HepG2 (cell line): ENCODE data around the gene CYSTM1. TPM values are rescaled to one million over a fixed set of nuclear protein-coding genes. Genes with fewer than 3 reads are reported as not detected.

ENCODE experiments used
- ATAC-seq: fragments of 200-7000 bp; cut with Tn5 transposase; 3 replicates; pipeline ENCODE4 v1.9.1; 2020; ENCODE audit warnings: mild to moderate bottlenecking, moderate library complexity
- BruUV-seq: library from RNA; stranded (reverse); fragments of 400-500 nt; replicated peaks from 2 replicates; lab custom pipeline; 2021; lab: Mats Ljungman, UMichigan
- CTCF ChIA-PET: fragments of 300-600 bp; formaldehyde crosslinking; extraction: SDS; loops from one replicate; lab custom pipeline; 2021; ENCODE audit warnings: low total read pairs, inconsistent platforms, low intra/inter-chr PET ratio; lab: Yijun Ruan, JAX
- POLR2A ChIA-PET: fragments of 350-600 bp; sonication (Branson Sonifier 250); formaldehyde crosslinking; loops from one replicate; lab custom pipeline; 2020; ENCODE audit warnings: antibody characterized with exemption, inconsistent platforms; lab: Yijun Ruan, JAX
- DNase-seq: peaks from one replicate; pipeline ENCODE4 v3.0.0-alpha.2; 2015; ENCODE audit warnings: low spot score
- FAIRE-seq: peaks from 3 replicates; lab custom pipeline; 2011; peaks lifted over from hg19 to GRCh38; lab: Jason Lieb, UNC
- H2AFZ ChIP-seq: one replicate; pipeline ENCODE4 v1.6.1; 2011; ENCODE audit warnings: low read length, inconsistent platforms
- H3K27ac ChIP-seq: fragments of 300-600 bp; 3 replicates; pipeline ENCODE4 v1.8.0; 2011; ENCODE audit warnings: mixed run types, mild to moderate bottlenecking, mixed read lengths, low read length, inconsistent platforms; ENCODE audit not compliant: insufficient read depth; ENCODE audit errors: extremely low read length
- H3K27me3 ChIP-seq, 2 experiments: fragments of 200-600 bp in 1 of 2; 2 replicates in 1 of 2; 3 replicates in 1 of 2; pipeline versions ENCODE4 v1.6.0 to v1.8.0; 2011; ENCODE audit warnings: low read length in 2 of 2, mild to moderate bottlenecking in 2 of 2, moderate library complexity in 2 of 2, inconsistent platforms in 1 of 2; ENCODE audit not compliant: insufficient read depth in 2 of 2, control insufficient read depth in 1 of 2
- H3K36me3 ChIP-seq, 2 experiments: fragments of 200-600 bp in 1 of 2; replicated peaks in 1 of 2; 2 replicates in 1 of 2; 3 replicates in 1 of 2; pipeline versions ENCODE4 v1.5.1 to v1.8.0; 2011; ENCODE audit warnings: low read length in 2 of 2, inconsistent platforms in 1 of 2; ENCODE audit not compliant: insufficient read depth in 2 of 2, control insufficient read depth in 1 of 2
- H3K4me1 ChIP-seq: 2 replicates; pipeline ENCODE4 v1.5.1; 2012; ENCODE audit warnings: low read length, inconsistent platforms; ENCODE audit not compliant: insufficient read depth
- H3K4me2 ChIP-seq: 2 replicates; pipeline ENCODE4 v1.6.0; 2011; ENCODE audit warnings: low read depth, low read length, inconsistent platforms
- H3K4me3 ChIP-seq, 3 experiments: fragments of 200-600 bp in 1 of 3; sonication (generic), shearing (Covaris generic) in 1 of 3; replicated peaks in 1 of 3; 2 replicates each; pipeline ENCODE4 v1.5.1; 2011 to 2016; ENCODE audit warnings: low read length in 3 of 3, inconsistent platforms in 2 of 3, low read depth in 2 of 3, mild to moderate bottlenecking in 2 of 3, control low read depth in 1 of 3, mixed read lengths in 1 of 3; ENCODE audit not compliant: insufficient read depth in 1 of 3
- H3K79me2 ChIP-seq: one replicate; pipeline ENCODE4 v1.6.1; 2011; ENCODE audit warnings: low read length, inconsistent platforms; ENCODE audit not compliant: insufficient read depth
- H3K9ac ChIP-seq: 2 replicates; pipeline ENCODE4 v1.6.0; 2011; ENCODE audit warnings: mild to moderate bottlenecking, low read depth, low read length, inconsistent platforms; ENCODE audit not compliant: insufficient read depth
- H3K9me3 ChIP-seq: 2 replicates; pipeline ENCODE4 v1.5.1; 2012; ENCODE audit warnings: mild to moderate bottlenecking, low read length
- H4K20me1 ChIP-seq: 2 replicates; pipeline ENCODE4 v1.6.0; 2011; ENCODE audit warnings: inconsistent platforms, mild to moderate bottlenecking, low read length, moderate library complexity; ENCODE audit not compliant: insufficient read depth
- FIP1L1 ChIP-seq: fragments of 200-400 bp; formaldehyde crosslinking; IDR thresholded peaks from 2 replicates; pipeline ENCODE4 v1.6.1; 2018; ENCODE audit warnings: low read depth, mild to moderate bottlenecking, low read length, moderate library complexity, borderline replicate concordance; ENCODE audit not compliant: insufficient read depth
- FOXP1 ChIP-seq, 2 experiments: fragments of 450-650 bp in 1 of 2; IDR thresholded peaks; 2 replicates each; pipeline ENCODE4 v1.6.1; 2017 to 2018; ENCODE audit warnings: antibody characterized with exemption in 1 of 2
- NCOA5 ChIP-seq: sonication (generic); formaldehyde crosslinking; IDR thresholded peaks from 2 replicates; pipeline ENCODE4 v1.4.0; 2020; ENCODE audit warnings: missing genetic modification reagents
- NR2F6 ChIP-seq, 2 experiments: IDR thresholded peaks; 2 replicates each; pipeline ENCODE4 v1.6.1; 2016; ENCODE audit warnings: antibody characterized with exemption in 1 of 2, mild to moderate bottlenecking in 1 of 2
- SMARCC2 ChIP-seq: fragments of 450-650 bp; IDR thresholded peaks from 2 replicates; pipeline ENCODE4 v1.6.1; 2017; ENCODE audit warnings: antibody characterized with exemption, mild to moderate bottlenecking
- SRF ChIP-seq: IDR thresholded peaks from 2 replicates; pipeline ENCODE4 v1.6.1; 2011; ENCODE audit warnings: mild to moderate bottlenecking, low read depth, low read length, moderate library complexity
- TEAD2 ChIP-seq: sonication (generic); formaldehyde crosslinking; IDR thresholded peaks from 2 replicates; pipeline ENCODE4 v1.9.0; 2021; ENCODE audit warnings: missing genetic modification reagents
- ZNF382 ChIP-seq: sonication (generic); formaldehyde crosslinking; IDR thresholded peaks from 2 replicates; pipeline ENCODE4 v1.5.0; 2020; ENCODE audit warnings: missing genetic modification reagents, mild to moderate bottlenecking, borderline replicate concordance
- ZNF782 ChIP-seq: sonication (generic); formaldehyde crosslinking; IDR thresholded peaks from 2 replicates; pipeline ENCODE4 v1.4.0; 2020; ENCODE audit warnings: missing genetic modification reagents, mild to moderate bottlenecking, borderline replicate concordance
- in situ Hi-C: cut with HindIII; loops from 2 replicates; pipeline ENCODE4 v1.10.0; 2017; ENCODE audit warnings: low pct_unique_long_range_greater_than_20kb; ENCODE audit not compliant: extremely low pct_ligation_motif_present
- intact Hi-C: fragments of 100-400 bp; cut with micrococcal nuclease; formaldehyde crosslinking; loops from one replicate; pipeline ENCODE4 v1.10.0; 2022; ENCODE audit not compliant: unreplicated experiment
- polyA plus RNA-seq, 8 experiments: library from polyadenylated mRNA; depleted of rRNA in 3 of 8; stranded (reverse) in 7 of 8; unstranded in 1 of 8; fragments of >200 nt; fragmentation: Illumina TruSeq in 4 of 8; extraction: Trizol in 4 of 8; gene quantifications; 2 replicates each; pipeline versions ENCODE4 v1.2.1 to v1.2.3, GENCODE V29; 2011 to 2016; ENCODE audit warnings: low read depth in 4 of 8, missing spikeins in 1 of 8, mixed read lengths in 1 of 8; ENCODE audit not compliant: insufficient read depth in 1 of 8
- total RNA-seq, 5 experiments: library from RNA; depleted of rRNA; stranded (reverse); fragments of >200 nt; fragmentation: Illumina TruSeq; extraction: Trizol; gene quantifications; 2 replicates each; pipeline ENCODE4 v1.2.3, GENCODE V29; 2016; ENCODE audit warnings: low read depth in 1 of 5
- TF ChIP-seq, protein P1 (sequence below): sonication (generic); formaldehyde crosslinking; IDR thresholded peaks from 2 replicates; pipeline ENCODE4 v1.8.1; 2023; ENCODE audit warnings: mild to moderate bottlenecking, missing genetic modification reagents
- TF ChIP-seq, protein P2 (sequence below): sonication (generic); formaldehyde crosslinking; IDR thresholded peaks from 2 replicates; pipeline ENCODE4 v1.9.0; 2021; ENCODE audit warnings: missing genetic modification reagents, borderline replicate concordance
- TF ChIP-seq, protein P3 (sequence below): IDR thresholded peaks from 2 replicates; pipeline ENCODE4 v1.6.1; 2016; ENCODE audit warnings: low read depth, missing genetic modification reagents, missing compliant biosample characterization

CYSTM1 gene
- total and polyA plus RNA-seq, 2 of the 13 experiments (the other 11 are each of a cell fraction or from before 2014, with no cell fraction given), result 40.0 to 73.4 TPM

DNA sequence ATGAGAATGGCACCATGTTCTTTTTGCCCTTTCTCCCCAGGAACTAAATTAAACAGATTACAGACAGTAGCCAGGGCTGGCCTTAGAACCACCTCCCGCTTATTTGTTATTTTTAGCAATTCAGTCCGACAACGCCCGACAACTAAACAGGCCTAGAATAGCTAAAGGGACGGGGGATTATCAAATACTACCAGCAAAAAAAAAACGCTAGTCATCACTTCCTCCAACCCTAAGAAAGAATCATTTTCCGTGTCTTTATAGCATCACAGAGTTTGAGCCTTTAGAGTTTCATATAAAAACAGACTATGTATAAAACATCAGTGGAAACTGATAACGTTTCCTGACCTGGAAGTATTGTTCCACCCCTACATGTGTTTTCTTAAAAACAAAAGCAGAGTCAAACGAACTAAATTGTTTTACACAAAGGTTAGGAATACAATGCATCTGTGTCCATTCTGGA is 92.6 kb downstream of the CYSTM1 start (continued):
- TF ChIP-seq NR2F6 (IDR thresholded peaks at IDR 0.05) (no peak), NR2F6 (CRISPR knock-in tag; IDR thresholded peaks at IDR 0.05) (no peak), NCOA5 (no peak), FIP1L1 (no peak), ZNF382 (CRISPR knock-in tag) (no peak), SRF (no peak), SMARCC2 (no peak), ZNF782 (CRISPR knock-in tag) (no peak), FOXP1 (IDR thresholded peaks at IDR 0.05) (no peak), FOXP1 (CRISPR knock-in tag; IDR thresholded peaks at IDR 0.05) (no peak), TEAD2 (no peak)
- TF ChIP-seq, protein P1, sequence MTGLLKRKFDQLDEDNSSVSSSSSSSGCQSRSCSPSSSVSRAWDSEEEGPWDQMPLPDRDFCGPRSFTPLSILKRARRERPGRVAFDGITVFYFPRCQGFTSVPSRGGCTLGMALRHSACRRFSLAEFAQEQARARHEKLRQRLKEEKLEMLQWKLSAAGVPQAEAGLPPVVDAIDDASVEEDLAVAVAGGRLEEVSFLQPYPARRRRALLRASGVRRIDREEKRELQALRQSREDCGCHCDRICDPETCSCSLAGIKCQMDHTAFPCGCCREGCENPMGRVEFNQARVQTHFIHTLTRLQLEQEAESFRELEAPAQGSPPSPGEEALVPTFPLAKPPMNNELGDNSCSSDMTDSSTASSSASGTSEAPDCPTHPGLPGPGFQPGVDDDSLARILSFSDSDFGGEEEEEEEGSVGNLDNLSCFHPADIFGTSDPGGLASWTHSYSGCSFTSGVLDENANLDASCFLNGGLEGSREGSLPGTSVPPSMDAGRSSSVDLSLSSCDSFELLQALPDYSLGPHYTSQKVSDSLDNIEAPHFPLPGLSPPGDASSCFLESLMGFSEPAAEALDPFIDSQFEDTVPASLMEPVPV (CRISPR knock-in tag), result no peak
- TF ChIP-seq, protein P2, sequence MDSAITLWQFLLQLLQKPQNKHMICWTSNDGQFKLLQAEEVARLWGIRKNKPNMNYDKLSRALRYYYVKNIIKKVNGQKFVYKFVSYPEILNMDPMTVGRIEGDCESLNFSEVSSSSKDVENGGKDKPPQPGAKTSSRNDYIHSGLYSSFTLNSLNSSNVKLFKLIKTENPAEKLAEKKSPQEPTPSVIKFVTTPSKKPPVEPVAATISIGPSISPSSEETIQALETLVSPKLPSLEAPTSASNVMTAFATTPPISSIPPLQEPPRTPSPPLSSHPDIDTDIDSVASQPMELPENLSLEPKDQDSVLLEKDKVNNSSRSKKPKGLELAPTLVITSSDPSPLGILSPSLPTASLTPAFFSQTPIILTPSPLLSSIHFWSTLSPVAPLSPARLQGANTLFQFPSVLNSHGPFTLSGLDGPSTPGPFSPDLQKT (CRISPR knock-in tag), result no peak

DNA sequence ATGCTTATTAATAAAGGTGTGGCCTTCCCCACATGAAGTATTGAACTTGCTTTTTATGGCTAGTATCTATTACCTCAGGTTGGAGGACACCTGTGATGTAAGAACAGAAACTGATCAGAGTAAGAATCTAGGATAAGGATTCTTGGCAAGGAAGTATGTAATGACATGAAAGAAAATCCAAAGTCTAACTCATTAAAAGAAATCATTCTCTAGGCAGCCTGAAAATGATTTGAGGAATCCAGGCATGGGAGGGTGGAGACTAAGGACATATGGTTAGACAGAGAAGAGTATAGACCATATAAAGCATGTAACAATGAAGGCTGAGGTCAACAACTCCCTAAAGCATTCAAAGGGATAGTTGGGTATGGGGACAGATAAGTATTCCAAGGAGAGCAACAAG is 95.0 kb downstream of the CYSTM1 start:
- Histone ChIP-seq H3K36me3 (peaks cover 3 to 25% of the 10 kb centered on the region in 2 experiments; a peak in 4 of 5 replicates), H3K27ac (no peak overlapping the region), H3K9me3 (no peaks in the 10 kb centered on the region), H3K9ac (no peak overlapping the region), H3K4me2 (no peak overlapping the region), H2AFZ (no peak overlapping the region), H3K79me2 (peaks cover 14% of the 10 kb centered on the region), H3K4me3 (no peak overlapping the region), H3K27me3 (no peaks in the 10 kb centered on the region), H3K4me1 (peaks cover 22% of the 10 kb centered on the region), H4K20me1 (no peaks in the 10 kb centered on the region; the same call in 1 of the 2 replicates)
- BruUV-seq, result no TSS peak
- ATAC-seq, result no peak
- ChIA-PET POLR2A (no interaction called here), CTCF (no interaction called here)
- in situ Hi-C loops, result no loop called here
- no peak for DNase-seq
- TF ChIP-seq, protein P3, sequence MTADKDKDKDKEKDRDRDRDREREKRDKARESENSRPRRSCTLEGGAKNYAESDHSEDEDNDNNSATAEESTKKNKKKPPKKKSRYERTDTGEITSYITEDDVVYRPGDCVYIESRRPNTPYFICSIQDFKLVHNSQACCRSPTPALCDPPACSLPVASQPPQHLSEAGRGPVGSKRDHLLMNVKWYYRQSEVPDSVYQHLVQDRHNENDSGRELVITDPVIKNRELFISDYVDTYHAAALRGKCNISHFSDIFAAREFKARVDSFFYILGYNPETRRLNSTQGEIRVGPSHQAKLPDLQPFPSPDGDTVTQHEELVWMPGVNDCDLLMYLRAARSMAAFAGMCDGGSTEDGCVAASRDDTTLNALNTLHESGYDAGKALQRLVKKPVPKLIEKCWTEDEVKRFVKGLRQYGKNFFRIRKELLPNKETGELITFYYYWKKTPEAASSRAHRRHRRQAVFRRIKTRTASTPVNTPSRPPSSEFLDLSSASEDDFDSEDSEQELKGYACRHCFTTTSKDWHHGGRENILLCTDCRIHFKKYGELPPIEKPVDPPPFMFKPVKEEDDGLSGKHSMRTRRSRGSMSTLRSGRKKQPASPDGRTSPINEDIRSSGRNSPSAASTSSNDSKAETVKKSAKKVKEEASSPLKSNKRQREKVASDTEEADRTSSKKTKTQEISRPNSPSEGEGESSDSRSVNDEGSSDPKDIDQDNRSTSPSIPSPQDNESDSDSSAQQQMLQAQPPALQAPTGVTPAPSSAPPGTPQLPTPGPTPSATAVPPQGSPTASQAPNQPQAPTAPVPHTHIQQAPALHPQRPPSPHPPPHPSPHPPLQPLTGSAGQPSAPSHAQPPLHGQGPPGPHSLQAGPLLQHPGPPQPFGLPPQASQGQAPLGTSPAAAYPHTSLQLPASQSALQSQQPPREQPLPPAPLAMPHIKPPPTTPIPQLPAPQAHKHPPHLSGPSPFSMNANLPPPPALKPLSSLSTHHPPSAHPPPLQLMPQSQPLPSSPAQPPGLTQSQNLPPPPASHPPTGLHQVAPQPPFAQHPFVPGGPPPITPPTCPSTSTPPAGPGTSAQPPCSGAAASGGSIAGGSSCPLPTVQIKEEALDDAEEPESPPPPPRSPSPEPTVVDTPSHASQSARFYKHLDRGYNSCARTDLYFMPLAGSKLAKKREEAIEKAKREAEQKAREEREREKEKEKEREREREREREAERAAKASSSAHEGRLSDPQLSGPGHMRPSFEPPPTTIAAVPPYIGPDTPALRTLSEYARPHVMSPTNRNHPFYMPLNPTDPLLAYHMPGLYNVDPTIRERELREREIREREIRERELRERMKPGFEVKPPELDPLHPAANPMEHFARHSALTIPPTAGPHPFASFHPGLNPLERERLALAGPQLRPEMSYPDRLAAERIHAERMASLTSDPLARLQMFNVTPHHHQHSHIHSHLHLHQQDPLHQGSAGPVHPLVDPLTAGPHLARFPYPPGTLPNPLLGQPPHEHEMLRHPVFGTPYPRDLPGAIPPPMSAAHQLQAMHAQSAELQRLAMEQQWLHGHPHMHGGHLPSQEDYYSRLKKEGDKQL (CRISPR knock-in tag), result no peak
- FAIRE-seq, result no peak
- intact Hi-C loops, result no loop called here
